GM12801 (cell line): ENCODE measurements around the gene HOXD11.

Source experiments
- TF ChIP-seq, protein P1 (sequence below): IDR thresholded peaks from one replicate; pipeline ENCODE4 v1.5.1; 2011; ENCODE audit warnings: control low read depth; ENCODE audit not compliant: insufficient read length; ENCODE audit errors: extremely low read depth

Gene HOXD11

DNA sequence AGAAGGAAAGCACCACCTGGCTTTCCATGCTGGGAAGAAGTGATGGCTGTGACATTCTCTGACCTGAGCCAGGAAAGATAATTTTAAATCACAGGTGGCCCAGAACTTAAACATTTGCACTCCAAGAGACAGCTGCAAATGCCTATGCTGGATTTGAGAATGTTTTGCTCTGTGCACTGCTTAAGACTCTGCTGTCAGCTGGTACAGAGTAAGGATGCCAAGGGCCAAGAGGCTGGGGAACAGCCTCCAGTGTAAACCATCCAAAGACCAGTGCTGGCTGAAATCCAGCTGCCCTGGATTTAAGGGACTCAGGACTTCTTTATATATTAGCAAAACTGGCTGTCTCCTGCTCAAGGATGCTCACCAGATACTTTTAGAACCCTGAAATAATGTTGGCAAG is 26.3 kb downstream of the HOXD11 start:
- TF ChIP-seq, protein P1, sequence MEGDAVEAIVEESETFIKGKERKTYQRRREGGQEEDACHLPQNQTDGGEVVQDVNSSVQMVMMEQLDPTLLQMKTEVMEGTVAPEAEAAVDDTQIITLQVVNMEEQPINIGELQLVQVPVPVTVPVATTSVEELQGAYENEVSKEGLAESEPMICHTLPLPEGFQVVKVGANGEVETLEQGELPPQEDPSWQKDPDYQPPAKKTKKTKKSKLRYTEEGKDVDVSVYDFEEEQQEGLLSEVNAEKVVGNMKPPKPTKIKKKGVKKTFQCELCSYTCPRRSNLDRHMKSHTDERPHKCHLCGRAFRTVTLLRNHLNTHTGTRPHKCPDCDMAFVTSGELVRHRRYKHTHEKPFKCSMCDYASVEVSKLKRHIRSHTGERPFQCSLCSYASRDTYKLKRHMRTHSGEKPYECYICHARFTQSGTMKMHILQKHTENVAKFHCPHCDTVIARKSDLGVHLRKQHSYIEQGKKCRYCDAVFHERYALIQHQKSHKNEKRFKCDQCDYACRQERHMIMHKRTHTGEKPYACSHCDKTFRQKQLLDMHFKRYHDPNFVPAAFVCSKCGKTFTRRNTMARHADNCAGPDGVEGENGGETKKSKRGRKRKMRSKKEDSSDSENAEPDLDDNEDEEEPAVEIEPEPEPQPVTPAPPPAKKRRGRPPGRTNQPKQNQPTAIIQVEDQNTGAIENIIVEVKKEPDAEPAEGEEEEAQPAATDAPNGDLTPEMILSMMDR: no peak

DNA sequence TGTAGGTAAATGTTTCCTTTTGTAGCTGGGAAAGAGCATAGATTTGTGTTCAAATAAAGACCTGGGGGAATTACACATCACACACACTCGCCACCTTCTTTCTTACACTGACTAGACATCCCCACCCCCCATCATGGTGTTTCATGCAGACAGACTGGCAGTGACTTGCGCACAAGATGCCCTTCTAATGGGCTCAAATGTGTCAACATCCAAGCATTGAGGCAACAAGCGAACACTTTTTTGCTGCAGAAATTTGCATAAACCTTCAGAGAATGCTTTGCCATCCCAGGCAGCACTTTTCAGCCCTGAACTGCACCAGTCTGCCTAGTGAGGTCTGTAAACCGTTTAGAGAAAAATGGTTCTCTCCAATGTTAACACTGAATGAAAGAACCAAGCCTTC is 27.0 kb downstream of the HOXD11 start:
- TF ChIP-seq, protein P1: no peak

DNA sequence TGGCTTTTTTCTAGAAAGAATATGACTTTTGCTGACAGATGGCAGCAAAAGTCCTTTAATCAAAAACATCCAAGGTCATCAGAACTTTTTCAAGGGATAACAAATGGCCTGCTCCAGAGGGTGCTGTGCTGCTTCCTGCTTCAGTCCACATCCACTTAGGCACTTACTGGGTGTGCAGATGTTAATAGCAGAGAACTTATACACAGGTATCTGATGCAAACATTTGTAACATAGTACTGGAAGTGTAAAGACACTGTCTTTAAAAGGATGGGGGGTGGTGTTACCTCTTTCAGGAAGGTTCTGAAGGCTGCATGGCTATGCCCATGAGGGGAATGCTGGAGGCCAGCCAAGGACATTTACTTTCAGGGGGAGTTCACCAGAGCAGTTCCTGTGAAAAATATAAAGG is 28.0 kb downstream of the HOXD11 start:
- TF ChIP-seq, protein P1: no peak

DNA sequence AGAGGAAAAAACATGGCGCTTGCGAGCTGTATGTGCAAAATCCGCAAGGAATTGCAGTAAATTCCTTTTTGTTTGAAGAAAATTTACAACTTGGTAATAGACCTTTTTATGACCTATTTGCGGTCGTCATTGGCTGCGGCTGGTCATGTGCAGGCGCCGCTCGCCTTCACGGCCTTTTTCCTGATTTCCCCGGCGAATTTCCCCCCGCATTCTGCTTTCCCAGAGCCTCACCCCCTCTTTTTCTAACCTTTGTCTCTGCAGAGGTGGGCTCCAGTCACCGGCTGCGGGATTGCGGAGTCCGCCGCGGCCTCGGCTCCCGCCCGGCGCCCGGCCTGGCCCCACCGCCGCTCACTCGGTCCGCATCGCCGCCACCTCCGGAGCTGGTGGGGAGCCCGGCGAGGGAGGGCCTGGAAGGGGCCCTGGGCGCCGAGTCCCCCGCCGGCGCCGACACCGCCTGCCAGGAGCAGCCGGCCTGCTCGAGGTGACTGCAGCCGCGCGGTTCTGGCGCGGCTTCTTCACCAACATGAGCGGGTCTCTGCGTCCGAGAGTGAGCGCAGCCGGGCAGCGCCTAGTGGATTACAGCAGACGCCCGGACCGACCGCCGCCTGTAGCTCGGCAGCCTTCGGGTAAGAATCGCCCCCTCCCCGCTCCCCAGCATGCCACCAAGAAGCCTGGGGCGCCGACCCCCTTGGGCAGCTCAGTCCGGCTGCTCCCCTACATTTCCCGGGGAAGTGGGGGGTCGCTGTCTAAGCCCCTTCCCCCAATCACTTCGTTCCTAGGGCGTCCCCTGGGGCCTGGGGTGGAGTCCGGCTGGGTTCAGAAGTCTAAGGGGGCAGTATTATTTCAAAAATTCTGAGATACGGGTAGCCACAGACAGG is 29.5 kb downstream of the HOXD11 start:
- TF ChIP-seq, protein P1: no peak

DNA sequence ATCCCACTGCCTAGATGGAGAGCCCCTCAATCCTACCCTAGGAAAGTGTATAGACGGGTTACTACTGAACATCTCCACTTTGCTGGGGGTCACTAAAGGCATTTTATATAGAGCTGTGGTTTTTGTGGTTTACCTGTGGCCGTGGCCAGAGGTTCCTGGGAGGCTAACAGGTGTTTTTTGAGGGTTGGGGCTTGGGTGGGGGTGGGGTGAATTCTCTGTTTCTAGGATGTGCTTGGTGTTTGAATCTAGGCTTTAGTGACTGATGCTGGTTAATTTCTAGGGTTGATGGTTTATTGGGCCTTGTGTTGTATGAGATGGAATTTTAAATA is 30.1 kb downstream of the HOXD11 start:
- TF ChIP-seq, protein P1: no peak

DNA sequence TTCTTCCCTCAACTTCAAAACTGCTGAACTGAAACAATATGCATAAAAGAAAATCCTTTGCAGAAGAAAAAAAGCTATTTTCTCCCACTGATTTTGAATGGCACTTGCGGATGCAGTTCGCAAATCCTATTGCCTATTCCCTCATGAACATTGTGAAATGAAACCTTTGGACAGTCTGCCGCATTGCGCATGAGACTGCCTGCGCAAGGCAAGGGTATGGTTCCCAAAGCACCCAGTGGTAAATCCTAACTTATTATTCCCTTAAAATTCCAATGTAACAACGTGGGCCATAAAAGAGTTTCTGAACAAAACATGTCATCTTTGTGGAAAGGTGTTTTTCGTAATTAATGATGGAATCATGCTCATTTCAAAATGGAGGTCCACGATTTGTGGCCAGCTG is 30.8 kb downstream of the HOXD11 start:
- TF ChIP-seq, protein P1: no peak

DNA sequence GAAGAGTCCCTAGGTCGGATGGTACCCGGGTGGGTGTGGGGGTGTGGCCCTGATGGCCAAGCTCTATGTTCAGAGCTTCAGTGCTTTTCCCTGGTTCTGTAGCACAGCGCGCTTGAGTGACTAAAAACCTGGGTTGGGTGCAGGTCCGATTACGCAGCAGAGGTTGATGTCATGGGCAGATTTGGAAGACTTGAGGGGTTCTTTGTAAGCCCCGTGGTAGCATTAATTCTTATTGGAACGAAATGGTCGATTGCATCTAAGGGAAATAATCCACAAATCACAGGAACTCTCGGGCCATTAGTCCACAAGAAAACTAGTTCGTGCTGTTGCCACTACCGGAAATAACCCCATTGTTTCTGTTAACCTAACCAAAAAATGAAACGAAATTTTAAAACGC is 31.4 kb downstream of the HOXD11 start:
- TF ChIP-seq, protein P1: no peak
